GM23338 (cell line): ENCODE data around the gene SPI1. TPM values are rescaled to one million over a fixed set of nuclear protein-coding genes. Genes with fewer than 3 reads are reported as not detected.

Experiments used
- ATAC-seq: fragments of 200-7000 bp; cut with Tn5 transposase; 3 replicates; pipeline ENCODE4 v1.9.1; 2020
- DNase-seq: peaks from one replicate; pipeline ENCODE4 v3.0.0-alpha.2; 2015; ENCODE audit warnings: low spot score
- H2AFZ ChIP-seq: fragments of 200-600 bp; sonication (generic); 2 replicates; pipeline ENCODE4 v1.8.0; 2016; ENCODE audit warnings: antibody characterized with exemption, mild to moderate bottlenecking, moderate library complexity
- H3F3A ChIP-seq: fragments of 200-600 bp; sonication (generic); replicated peaks from 2 replicates; pipeline ENCODE4 v1.8.0; 2017; ENCODE audit warnings: antibody characterized with exemption, mixed run types, low read depth
- H3K27ac ChIP-seq: fragments of 200-600 bp; sonication (generic); 2 replicates; pipeline ENCODE4 v1.6.1; 2016; ENCODE audit warnings: low read depth
- H3K27me3 ChIP-seq: fragments of 200-600 bp; sonication (generic); 2 replicates; pipeline ENCODE4 v1.8.0; 2016; ENCODE audit warnings: mild to moderate bottlenecking, mixed run types, moderate library complexity; ENCODE audit not compliant: insufficient read depth
- H3K36me3 ChIP-seq: fragments of 200-600 bp; sonication (generic); 2 replicates; pipeline ENCODE4 v1.8.0; 2016; ENCODE audit warnings: mild to moderate bottlenecking; ENCODE audit not compliant: insufficient read depth
- H3K4me1 ChIP-seq: fragments of 200-600 bp; sonication (generic); 2 replicates; pipeline ENCODE4 v1.8.0; 2016; ENCODE audit warnings: mild to moderate bottlenecking, moderate library complexity; ENCODE audit not compliant: insufficient read depth
- H3K4me2 ChIP-seq: fragments of 200-600 bp; sonication (generic); 2 replicates; pipeline ENCODE4 v1.7.1; 2017; ENCODE audit warnings: mixed run types
- H3K4me3 ChIP-seq: fragments of 200-600 bp; sonication (generic); 2 replicates; pipeline ENCODE4 v1.6.1; 2016; ENCODE audit warnings: mixed run types
- H3K79me2 ChIP-seq: fragments of 200-600 bp; sonication (generic); replicated peaks from 2 replicates; pipeline ENCODE4 v1.8.0; 2017; ENCODE audit warnings: mild to moderate bottlenecking; ENCODE audit not compliant: insufficient read depth
- H3K9me2 ChIP-seq: fragments of 200-600 bp; sonication (generic); 2 replicates; pipeline ENCODE4 v1.8.0; 2017; ENCODE audit not compliant: insufficient read depth
- H4K20me1 ChIP-seq: fragments of 200-600 bp; sonication (generic); replicated peaks from 2 replicates; pipeline ENCODE4 v1.8.0; 2017; ENCODE audit warnings: mild to moderate bottlenecking; ENCODE audit not compliant: insufficient read depth
- H3K27ac Mint-ChIP-seq: 2 replicates; pipeline ENCODE4 v1.8.0; 2020; ENCODE audit warnings: inconsistent platforms, mild to moderate bottlenecking, moderate library complexity, mixed read lengths
- H3K27me3 Mint-ChIP-seq: 3 replicates; pipeline ENCODE4 v1.8.0; 2022; ENCODE audit warnings: low read depth, mild to moderate bottlenecking, moderate library complexity, mixed read lengths, inconsistent platforms; ENCODE audit not compliant: insufficient read depth, poor library complexity
- H3K36me3 Mint-ChIP-seq: 3 replicates; pipeline ENCODE4 v1.8.0; 2021; ENCODE audit warnings: low read depth, mild to moderate bottlenecking, inconsistent platforms, moderate library complexity, mixed read lengths
- H3K4me1 Mint-ChIP-seq: 3 replicates; pipeline ENCODE4 v1.8.0; 2020; ENCODE audit warnings: mild to moderate bottlenecking, inconsistent platforms, mixed read lengths
- H3K4me3 Mint-ChIP-seq: 3 replicates; pipeline ENCODE4 v1.8.0; 2021; ENCODE audit warnings: moderate library complexity, mild to moderate bottlenecking, inconsistent platforms, mixed read lengths
- H3K9me3 Mint-ChIP-seq: 3 replicates; pipeline ENCODE4 v1.8.0; 2020; ENCODE audit warnings: moderate library complexity, mild to moderate bottlenecking, inconsistent platforms, mixed read lengths
- ETS1 ChIP-seq: IDR thresholded peaks from 2 replicates; pipeline ENCODE4 v1.6.1; 2016; ENCODE audit warnings: antibody characterized with exemption
- EZH2 ChIP-seq: fragments of 200-600 bp; sonication (generic); IDR thresholded peaks from one replicate; pipeline ENCODE4 v1.8.0; 2017; ENCODE audit warnings: antibody characterized with exemption, mild to moderate bottlenecking, low read depth; ENCODE audit not compliant: unreplicated experiment
- EZH2phosphoT487 ChIP-seq: fragments of 200-600 bp; sonication (generic); IDR thresholded peaks from one replicate; pipeline ENCODE4 v1.8.1; 2018; ENCODE audit warnings: antibody characterized with exemption; ENCODE audit not compliant: unreplicated experiment
- JUNB ChIP-seq: IDR thresholded peaks from one replicate; pipeline ENCODE4 v1.6.1; 2016; ENCODE audit warnings: antibody characterized with exemption; ENCODE audit not compliant: unreplicated experiment
- POLR2AphosphoS5 ChIP-seq: IDR thresholded peaks from 2 replicates; pipeline ENCODE4 v1.6.1; 2016; ENCODE audit warnings: antibody characterized with exemption, low read depth
- REST ChIP-seq: IDR thresholded peaks from one replicate; pipeline ENCODE4 v1.6.1; 2018; ENCODE audit warnings: antibody characterized with exemption; ENCODE audit not compliant: unreplicated experiment
- STAT1 ChIP-seq: IDR thresholded peaks from one replicate; pipeline ENCODE4 v1.6.1; 2016; ENCODE audit warnings: antibody characterized with exemption; ENCODE audit not compliant: unreplicated experiment
- polyA plus RNA-seq: library from polyadenylated mRNA; unstranded; fragments of >200 nt; fragmentation: Nextera tagmentation; extraction: Ambion mirVana; gene quantifications from 2 replicates; pipeline ENCODE4 v1.2.1, GENCODE V29; 2016
- total RNA-seq: library from RNA; depleted of rRNA; stranded (reverse); fragments of >200 nt; shearing (Covaris generic); gene quantifications from 2 replicates; pipeline ENCODE4 v1.2.3, GENCODE V29; 2014
- TF ChIP-seq, protein P1 (sequence below): fragments of 250-450 bp; sonication (Bioruptor Pico); IDR thresholded peaks from 2 replicates; pipeline ENCODE4 v1.5.0; 2020; ENCODE audit warnings: mild to moderate bottlenecking, moderate library complexity

Gene SPI1
- total and polyA plus RNA-seq, 2 experiments from 2014 or later = 0.23 TPM; not detected in 1

GRCh38 chr11:47333526-47333845 lies 44.9 kb downstream of the SPI1 start (continued):
- TF ChIP-seq, protein P1, sequence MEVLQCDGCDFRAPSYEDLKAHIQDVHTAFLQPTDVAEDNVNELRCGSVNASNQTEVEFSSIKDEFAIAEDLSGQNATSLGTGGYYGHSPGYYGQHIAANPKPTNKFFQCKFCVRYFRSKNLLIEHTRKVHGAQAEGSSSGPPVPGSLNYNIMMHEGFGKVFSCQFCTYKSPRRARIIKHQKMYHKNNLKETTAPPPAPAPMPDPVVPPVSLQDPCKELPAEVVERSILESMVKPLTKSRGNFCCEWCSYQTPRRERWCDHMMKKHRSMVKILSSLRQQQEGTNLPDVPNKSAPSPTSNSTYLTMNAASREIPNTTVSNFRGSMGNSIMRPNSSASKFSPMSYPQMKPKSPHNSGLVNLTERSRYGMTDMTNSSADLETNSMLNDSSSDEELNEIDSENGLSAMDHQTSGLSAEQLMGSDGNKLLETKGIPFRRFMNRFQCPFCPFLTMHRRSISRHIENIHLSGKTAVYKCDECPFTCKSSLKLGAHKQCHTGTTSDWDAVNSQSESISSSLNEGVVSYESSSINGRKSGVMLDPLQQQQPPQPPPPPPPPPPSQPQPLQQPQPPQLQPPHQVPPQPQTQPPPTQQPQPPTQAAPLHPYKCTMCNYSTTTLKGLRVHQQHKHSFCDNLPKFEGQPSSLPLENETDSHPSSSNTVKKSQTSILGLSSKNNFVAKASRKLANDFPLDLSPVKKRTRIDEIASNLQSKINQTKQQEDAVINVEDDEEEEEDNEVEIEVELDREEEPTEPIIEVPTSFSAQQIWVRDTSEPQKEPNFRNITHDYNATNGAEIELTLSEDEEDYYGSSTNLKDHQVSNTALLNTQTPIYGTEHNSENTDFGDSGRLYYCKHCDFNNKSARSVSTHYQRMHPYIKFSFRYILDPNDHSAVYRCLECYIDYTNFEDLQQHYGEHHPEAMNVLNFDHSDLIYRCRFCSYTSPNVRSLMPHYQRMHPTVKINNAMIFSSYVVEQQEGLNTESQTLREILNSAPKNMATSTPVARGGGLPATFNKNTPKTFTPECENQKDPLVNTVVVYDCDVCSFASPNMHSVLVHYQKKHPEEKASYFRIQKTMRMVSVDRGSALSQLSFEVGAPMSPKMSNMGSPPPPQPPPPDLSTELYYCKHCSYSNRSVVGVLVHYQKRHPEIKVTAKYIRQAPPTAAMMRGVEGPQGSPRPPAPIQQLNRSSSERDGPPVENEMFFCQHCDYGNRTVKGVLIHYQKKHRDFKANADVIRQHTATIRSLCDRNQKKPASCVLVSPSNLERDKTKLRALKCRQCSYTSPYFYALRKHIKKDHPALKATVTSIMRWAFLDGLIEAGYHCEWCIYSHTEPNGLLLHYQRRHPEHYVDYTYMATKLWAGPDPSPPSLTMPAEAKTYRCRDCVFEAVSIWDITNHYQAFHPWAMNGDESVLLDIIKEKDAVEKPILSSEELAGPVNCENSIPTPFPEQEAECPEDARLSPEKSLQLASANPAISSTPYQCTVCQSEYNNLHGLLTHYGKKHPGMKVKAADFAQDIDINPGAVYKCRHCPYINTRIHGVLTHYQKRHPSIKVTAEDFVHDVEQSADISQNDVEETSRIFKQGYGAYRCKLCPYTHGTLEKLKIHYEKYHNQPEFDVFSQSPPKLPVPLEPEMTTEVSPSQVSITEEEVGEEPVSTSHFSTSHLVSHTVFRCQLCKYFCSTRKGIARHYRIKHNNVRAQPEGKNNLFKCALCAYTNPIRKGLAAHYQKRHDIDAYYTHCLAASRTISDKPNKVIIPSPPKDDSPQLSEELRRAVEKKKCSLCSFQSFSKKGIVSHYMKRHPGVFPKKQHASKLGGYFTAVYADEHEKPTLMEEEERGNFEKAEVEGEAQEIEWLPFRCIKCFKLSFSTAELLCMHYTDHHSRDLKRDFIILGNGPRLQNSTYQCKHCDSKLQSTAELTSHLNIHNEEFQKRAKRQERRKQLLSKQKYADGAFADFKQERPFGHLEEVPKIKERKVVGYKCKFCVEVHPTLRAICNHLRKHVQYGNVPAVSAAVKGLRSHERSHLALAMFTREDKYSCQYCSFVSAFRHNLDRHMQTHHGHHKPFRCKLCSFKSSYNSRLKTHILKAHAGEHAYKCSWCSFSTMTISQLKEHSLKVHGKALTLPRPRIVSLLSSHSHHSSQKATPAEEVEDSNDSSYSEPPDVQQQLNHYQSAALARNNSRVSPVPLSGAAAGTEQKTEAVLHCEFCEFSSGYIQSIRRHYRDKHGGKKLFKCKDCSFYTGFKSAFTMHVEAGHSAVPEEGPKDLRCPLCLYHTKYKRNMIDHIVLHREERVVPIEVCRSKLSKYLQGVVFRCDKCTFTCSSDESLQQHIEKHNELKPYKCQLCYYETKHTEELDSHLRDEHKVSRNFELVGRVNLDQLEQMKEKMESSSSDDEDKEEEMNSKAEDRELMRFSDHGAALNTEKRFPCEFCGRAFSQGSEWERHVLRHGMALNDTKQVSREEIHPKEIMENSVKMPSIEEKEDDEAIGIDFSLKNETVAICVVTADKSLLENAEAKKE (CRISPR knock-in tag) = no peak
- TF ChIP-seq POLR2AphosphoS5 (no peak), STAT1 (no peak), JUNB (no peak), REST (no peak)

GRCh38 chr11:47332791-47333525 lies 45.4 kb downstream of the SPI1 start:
- H3K4me3 Mint-ChIP-seq = no peak overlapping the region
- peaks cover 13% of the 10 kb centered on the region for H3K27me3 Mint-ChIP-seq

More at GRCh38 chr11:47332791-47333525, 45.4 kb downstream of the SPI1 start:
- no peaks in the 10 kb centered on the region for H3K4me1 ChIP-seq
- H3K4me3 ChIP-seq = no peak overlapping the region
- peaks cover 8% of the 10 kb centered on the region; the same call in 2 of the 3 replicates for H3K36me3 Mint-ChIP-seq
- H3K9me2 ChIP-seq = no peaks in the 10 kb centered on the region
- no peak overlapping the region for H3K4me2 ChIP-seq
- H4K20me1 ChIP-seq = no peaks in the 10 kb centered on the region; the same call in 1 of the 2 replicates
- no peaks in the 10 kb centered on the region for H3K27me3 ChIP-seq
- no peaks in the 10 kb centered on the region for H3K9me3 Mint-ChIP-seq
- DNase-seq = no peak
- no peak for ATAC-seq
- H3K27ac ChIP-seq = no peak overlapping the region
- H2AFZ ChIP-seq = no peak overlapping the region
- no peak overlapping the region for H3K27ac Mint-ChIP-seq
- no peaks in the 10 kb centered on the region for H3K4me1 Mint-ChIP-seq
- H3K79me2 ChIP-seq = no peaks in the 10 kb centered on the region
- no peaks in the 10 kb centered on the region for H3F3A ChIP-seq
- no peak for TF ChIP-seq EZH2phosphoT487
- TF ChIP-seq EZH2 = no peak
- no peak for TF ChIP-seq ETS1
- H3K36me3 ChIP-seq = no peaks in the 10 kb centered on the region
